Measurements from ENCODE around the gene MAB21L4.

MAB21L4 gene

DNA sequence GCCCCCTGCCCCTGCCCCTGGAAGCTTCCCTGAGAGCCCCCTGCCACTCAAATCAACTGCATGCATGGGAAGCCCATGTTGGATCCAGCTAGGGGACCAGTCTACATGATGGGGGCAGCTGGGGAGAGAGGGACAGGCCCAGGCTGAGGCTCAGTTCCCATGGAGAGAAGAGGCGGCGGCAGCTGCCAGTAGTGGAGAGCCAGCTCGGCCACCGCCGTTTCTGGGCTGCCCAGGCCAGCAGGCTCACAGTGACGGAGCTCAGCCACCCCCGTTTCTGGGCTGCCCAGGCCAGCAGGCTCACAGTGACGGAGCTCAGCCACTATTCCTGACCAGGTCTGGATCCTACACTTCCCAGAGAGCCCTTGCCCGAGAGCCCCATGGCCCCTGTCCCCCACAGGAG is 3.6 kb downstream of the MAB21L4 start:
- H3K27me3 Mint-ChIP-seq: peaks cover 5% of the 10 kb centered on the region

DNA sequence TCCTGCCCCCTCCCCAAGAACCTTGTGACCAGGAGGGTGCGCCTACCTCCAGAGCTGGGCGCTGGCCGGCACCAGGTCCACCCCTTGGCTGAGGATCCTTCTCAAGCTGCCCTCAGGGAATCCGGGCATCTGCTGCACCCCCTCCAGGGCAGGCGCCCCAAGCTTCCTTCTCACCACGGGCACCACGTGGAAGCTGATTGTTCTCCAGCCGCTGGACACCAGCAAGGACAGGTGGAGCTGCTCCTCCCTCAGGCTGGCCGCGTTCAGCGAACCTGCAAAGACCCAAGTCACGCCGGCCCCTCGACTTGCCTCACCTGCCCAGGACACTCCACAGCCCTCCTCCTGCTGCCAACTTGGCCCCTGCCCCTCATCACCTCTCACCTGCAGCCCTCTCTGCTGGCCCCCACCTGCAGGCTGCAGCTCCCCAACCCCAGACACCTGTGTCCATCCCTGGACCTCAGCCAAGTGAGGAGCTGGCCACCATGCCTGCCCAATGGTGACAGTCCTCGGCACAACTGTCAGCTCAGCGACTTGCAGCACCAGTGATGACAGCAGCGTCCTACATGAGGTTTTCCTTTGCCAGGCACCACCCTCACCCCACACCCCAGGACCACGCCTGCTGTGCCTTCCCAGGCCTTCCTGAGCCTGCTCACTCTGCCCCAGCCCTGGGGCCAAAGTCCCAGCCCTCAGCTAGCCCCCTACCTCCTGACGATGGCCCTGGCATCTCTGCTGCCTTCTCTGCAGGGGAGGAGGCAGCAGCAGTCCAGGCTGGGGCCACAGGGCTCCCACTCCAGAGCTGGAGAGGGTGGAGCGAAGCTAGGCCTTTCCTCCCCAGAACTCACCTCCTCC is 4.2 kb downstream of the MAB21L4 start:
- H3K4me1 Mint-ChIP-seq: no peaks in the 10 kb centered on the region
- DNase-seq (ENCODE audit: low spot score in 2 of 2): no peak
- no peaks in the 10 kb centered on the region for H3K9me3 Mint-ChIP-seq
- H3K4me3 Mint-ChIP-seq: no peak overlapping the region
- no peaks in the 10 kb centered on the region for H3K27me3 Mint-ChIP-seq
- no peak overlapping the region for H3K27ac Mint-ChIP-seq (ENCODE audit: low read depth)
- no peaks in the 10 kb centered on the region for H3K36me3 Mint-ChIP-seq (ENCODE audit: insufficient read depth)
- no peak for ATAC-seq (replicated peaks; ENCODE audit: extremely low read depth, poor library complexity, severe bottlenecking)

More for the DNA sequence above, 3.6 kb downstream of the MAB21L4 start:
- ATAC-seq (replicated peaks; ENCODE audit: extremely low read depth, poor library complexity, severe bottlenecking): no peak
- no peak overlapping the region for H3K27ac Mint-ChIP-seq (ENCODE audit: low read depth)
- DNase-seq (ENCODE audit: low spot score in 2 of 2): no peak
- H3K4me1 Mint-ChIP-seq: no peaks in the 10 kb centered on the region
- no peak overlapping the region for H3K4me3 Mint-ChIP-seq
- no peaks in the 10 kb centered on the region for H3K9me3 Mint-ChIP-seq
- H3K36me3 Mint-ChIP-seq (ENCODE audit: insufficient read depth): no peaks in the 10 kb centered on the region

DNA sequence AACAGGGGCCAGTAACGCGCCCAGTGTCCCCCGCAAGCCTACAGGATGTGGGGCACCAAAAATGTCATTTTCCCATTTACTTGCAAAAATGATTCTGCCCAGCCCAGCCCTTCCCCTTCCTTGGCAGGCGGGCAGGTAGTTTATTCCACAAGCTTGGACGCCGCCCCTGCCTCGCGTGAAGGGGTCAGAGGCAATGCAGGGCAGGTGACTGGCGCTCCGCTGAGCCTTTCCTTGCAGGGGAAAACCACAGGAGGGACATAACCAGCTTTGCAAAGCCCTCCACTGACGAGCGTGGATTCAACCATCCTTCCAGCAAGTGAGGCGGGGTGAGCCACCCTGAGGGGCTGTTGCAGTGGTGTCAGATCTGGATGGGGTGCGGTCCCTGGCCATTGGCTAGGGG is 5.3 kb downstream of the MAB21L4 start:
- H3K27me3 Mint-ChIP-seq: no peaks in the 10 kb centered on the region
- H3K4me3 Mint-ChIP-seq: no peak overlapping the region
- no peak overlapping the region for H3K27ac Mint-ChIP-seq (ENCODE audit: low read depth)
- no peak for ATAC-seq (replicated peaks; ENCODE audit: extremely low read depth, poor library complexity, severe bottlenecking)
- no peak for DNase-seq (ENCODE audit: low spot score in 2 of 2)
- H3K4me1 Mint-ChIP-seq: no peaks in the 10 kb centered on the region
- no peaks in the 10 kb centered on the region for H3K9me3 Mint-ChIP-seq
- no peaks in the 10 kb centered on the region for H3K36me3 Mint-ChIP-seq (ENCODE audit: insufficient read depth)

DNA sequence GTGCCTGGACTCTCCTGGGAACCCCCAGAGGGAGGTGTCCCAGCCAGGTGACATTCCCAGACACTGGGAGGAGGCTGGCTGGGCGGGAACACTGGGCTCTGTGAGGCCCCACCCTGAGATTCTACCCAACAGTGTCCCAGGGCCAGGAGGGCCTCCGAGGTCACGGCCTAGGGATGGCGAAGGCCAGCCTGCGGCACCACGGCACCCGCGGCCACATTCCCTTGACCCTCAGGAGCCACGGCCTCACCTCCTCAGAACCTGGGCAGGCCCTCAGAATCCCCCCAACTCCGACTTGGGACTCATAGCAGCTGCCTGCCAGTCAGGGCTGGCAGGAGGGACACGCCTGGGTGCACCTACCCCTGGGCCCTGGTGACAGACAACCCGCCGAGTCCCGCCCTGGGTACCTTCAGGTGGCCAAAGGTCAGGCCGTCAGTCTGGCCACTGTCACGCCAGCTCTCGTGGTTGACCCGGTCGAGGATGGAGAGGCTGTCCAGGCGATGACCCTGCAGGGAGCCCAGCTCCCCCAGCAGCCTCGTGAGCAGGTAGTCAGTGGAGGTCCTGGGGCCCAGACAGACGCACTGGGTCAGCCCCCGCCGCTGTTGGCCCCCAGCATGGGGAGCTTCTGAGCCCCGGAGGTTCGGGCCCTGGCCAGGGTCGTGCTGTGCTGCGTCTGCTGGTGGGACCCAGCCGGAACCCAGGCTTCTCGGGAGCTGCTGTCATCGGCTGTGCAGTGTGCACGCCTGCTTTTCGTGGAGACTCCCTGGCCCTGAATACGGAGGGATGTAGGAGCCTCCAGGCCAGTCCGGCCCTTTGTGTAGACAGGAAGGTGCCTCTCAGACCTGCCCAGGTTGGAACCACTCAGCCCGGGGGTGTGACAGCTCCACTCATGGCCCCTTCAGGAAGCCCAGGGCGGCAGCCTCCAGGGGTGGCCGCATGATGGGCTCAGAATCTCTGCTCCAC is 6.1 kb downstream of the MAB21L4 start:
- no peaks in the 10 kb centered on the region for H3K4me1 Mint-ChIP-seq
- no peak for DNase-seq (ENCODE audit: low spot score in 2 of 2)
- H3K36me3 Mint-ChIP-seq (ENCODE audit: insufficient read depth): no peaks in the 10 kb centered on the region
- no peaks in the 10 kb centered on the region for H3K9me3 Mint-ChIP-seq
- no peak for ATAC-seq (replicated peaks; ENCODE audit: extremely low read depth, poor library complexity, severe bottlenecking)
- no peak overlapping the region for H3K27ac Mint-ChIP-seq (ENCODE audit: low read depth)
- no peaks in the 10 kb centered on the region for H3K27me3 Mint-ChIP-seq
- H3K4me3 Mint-ChIP-seq: no peak overlapping the region

DNA sequence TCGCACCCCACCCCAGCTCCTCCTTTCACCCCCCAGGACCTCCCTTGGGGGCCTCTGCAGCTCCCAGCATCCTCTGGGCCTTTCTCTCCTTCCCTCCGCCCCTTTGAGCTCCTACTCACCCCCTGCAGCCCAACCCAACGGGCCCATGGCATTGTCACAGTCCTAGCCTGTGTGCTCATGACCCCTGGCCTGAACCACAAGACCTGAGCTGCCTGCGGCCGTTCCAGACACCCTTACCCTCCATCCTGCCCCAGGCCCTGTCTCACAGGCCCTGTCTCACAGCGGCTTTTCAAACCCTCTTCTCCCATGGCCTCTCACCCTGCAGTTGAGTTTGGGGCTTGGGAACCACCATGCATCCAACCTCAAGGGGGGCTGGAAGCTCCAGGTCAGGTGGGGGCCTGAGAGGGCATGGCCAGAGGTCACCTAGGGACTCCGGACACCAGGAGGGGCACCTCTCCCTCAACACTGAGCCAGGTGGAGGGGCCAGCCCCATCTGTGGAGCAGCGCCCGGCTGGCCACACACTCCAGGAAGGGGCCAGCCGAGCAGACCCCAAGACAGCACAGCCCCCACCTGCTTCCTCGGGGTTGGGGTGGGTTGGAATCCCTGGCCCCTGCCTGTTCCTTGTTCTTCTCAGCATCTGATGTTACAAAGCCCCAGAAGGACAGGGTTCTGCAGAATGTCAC is 6.9 kb downstream of the MAB21L4 start:
- Mint-ChIP-seq H3K4me3 (no peak overlapping the region), H3K27me3 (no peaks in the 10 kb centered on the region), H3K4me1 (no peaks in the 10 kb centered on the region), H3K36me3 (ENCODE audit: insufficient read depth) (no peaks in the 10 kb centered on the region), H3K9me3 (no peaks in the 10 kb centered on the region), H3K27ac (ENCODE audit: low read depth) (no peak overlapping the region)
- DNase-seq (ENCODE audit: low spot score in 2 of 2): no peak
- ATAC-seq (replicated peaks; ENCODE audit: extremely low read depth, poor library complexity, severe bottlenecking): no peak

DNA sequence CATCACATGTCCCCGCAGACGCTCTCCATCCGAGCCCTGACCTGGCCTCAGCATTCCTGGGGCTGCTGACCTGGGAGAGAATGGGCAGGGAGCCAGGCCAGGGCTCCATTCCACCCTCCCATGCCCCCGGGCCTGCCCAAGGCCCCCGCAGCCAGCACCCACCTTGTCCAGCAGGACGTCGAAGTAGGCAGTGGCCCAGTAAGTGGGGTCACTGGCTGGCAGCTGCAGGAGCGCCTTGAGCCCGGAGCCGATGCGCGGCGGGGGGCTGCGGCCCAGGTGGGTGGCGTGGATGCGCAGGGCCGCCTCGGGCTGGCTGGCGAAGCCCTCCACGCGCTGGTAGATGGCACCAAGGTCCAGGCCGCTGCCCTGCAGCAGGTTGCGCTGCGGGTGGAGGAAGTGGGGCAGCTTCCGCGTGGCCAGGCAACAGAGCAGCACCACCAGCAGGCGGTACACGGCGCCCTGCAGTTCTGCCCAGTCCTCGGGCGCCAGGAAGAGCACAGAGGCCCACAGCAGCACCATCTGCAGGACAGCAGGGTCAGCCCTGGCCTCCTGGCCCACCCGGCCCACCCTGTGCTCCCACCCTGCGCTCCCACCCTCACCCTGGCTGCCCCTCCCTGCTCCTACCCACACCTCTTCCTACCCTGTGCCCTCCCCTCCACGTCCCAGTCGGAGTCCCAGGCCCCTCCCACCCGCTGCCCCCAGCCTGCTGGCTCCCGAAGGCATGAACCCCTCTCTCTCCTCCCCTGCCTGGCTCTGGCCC is 7.6 kb downstream of the MAB21L4 start:
- H3K9me3 Mint-ChIP-seq: no peaks in the 10 kb centered on the region
- no peaks in the 10 kb centered on the region for H3K27me3 Mint-ChIP-seq
- H3K4me1 Mint-ChIP-seq: no peaks in the 10 kb centered on the region
- H3K4me3 Mint-ChIP-seq: no peak overlapping the region
- ATAC-seq (replicated peaks; ENCODE audit: extremely low read depth, poor library complexity, severe bottlenecking) (no peak), DNase-seq (ENCODE audit: low spot score in 2 of 2) (no peak)
- H3K36me3 Mint-ChIP-seq (ENCODE audit: insufficient read depth): no peaks in the 10 kb centered on the region
- no peak overlapping the region for H3K27ac Mint-ChIP-seq (ENCODE audit: low read depth)

DNA sequence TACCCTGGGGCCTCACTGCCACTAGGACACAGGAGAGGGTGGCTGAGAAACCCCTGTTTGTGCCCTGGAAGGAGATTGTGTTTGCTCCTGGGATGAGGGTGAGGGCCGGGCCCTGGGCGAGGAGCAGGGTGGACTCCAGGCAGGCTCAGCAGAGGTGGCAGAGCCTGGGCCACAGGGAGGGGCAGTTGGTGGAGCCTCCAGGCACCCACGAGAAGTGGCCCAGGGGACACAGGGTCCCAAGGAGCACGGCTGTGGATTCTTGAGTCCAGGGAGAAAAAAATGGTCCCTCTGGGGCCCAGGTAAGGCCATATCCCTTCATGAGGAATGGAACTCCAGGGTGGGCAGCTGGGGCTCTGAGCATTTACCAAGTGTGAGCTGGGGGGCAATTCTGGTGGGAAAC is 8.3 kb downstream of the MAB21L4 start:
- no peak overlapping the region for H3K27ac Mint-ChIP-seq (ENCODE audit: low read depth)
- DNase-seq (ENCODE audit: low spot score in 2 of 2): no peak
- H3K9me3 Mint-ChIP-seq: no peaks in the 10 kb centered on the region
- no peak for ATAC-seq (replicated peaks; ENCODE audit: extremely low read depth, poor library complexity, severe bottlenecking)
- H3K4me1 Mint-ChIP-seq: no peaks in the 10 kb centered on the region
- H3K4me3 Mint-ChIP-seq: no peak overlapping the region
- no peaks in the 10 kb centered on the region for H3K36me3 Mint-ChIP-seq (ENCODE audit: insufficient read depth)
- no peaks in the 10 kb centered on the region for H3K27me3 Mint-ChIP-seq

DNA sequence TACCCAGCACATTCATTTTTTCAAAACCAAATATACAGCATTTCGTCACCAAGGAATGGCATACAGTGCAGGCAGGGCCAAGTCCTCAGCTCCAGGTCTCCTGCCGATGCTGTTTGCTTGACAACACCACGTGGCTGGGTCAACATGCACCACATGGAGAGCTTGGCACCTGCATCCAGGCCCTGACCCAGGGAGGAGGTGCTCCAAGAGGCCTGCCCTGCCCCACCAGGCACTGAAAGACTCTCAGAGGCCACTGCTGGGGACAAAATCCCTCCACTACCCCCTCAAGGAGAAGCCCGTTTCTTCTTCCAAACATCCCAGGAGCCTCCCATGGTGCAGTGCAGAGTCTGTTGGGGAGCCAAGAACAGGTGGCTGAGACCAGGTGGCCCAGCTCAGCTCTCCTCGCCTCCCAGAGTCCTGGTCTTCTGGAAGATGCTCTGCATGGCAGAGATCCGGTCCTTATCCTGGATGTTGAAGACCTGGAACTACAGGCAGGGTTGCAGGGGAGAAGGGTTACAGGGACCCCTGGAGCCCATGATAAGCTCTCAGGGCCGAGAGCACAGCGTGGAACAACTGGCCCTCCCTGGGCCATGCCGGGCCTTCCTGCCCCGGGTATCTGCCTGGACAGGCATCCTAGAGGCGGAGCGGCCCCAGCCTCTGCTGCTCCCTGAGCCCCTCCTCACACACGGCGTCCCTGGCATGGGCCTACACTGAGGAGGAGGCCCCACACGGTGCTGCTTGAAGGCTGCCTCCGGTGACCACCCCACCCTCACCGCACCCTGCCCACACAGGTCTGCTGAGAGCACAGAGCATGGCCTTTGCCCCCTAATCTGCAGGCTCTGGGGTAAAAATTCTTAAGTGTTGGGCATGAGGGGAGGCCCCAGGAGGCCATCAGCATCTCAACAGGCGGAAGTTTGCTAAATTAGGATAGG is 9.0 kb downstream of the MAB21L4 start:
- ATAC-seq (replicated peaks; ENCODE audit: extremely low read depth, poor library complexity, severe bottlenecking) (no peak), DNase-seq (ENCODE audit: low spot score in 2 of 2) (no peak)
- H3K9me3 Mint-ChIP-seq: no peaks in the 10 kb centered on the region
- no peaks in the 10 kb centered on the region for H3K27me3 Mint-ChIP-seq
- no peaks in the 10 kb centered on the region for H3K36me3 Mint-ChIP-seq (ENCODE audit: insufficient read depth)
- H3K27ac Mint-ChIP-seq (ENCODE audit: low read depth): no peak overlapping the region
- no peaks in the 10 kb centered on the region for H3K4me1 Mint-ChIP-seq
- no peak overlapping the region for H3K4me3 Mint-ChIP-seq

DNA sequence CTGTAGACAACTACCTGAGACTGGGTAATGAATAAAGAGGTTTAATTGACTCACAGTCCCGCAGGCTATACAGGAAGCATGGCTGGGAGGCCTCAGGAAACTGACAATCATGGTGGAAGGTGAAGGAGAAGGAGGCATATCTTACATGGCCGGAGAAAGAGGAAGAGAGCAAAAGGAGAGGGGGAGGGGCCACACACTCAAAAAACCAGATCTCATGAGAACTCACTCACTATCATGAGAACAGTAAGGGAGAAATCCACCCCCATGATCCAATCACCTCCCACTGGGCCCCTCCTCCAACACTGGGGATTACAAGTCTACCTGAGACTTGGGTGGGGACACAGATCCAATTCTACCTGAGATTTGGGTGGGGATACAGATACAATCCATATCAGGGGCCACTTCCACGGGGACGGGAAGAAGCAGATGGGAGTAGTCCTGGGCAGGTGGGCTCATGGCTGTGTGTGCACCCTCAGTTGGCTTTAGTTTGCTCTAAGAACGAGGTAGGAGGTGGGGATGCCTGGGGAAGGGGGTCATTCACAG is 9.9 kb downstream of the MAB21L4 start:
- H3K4me3 Mint-ChIP-seq: no peak overlapping the region
- H3K36me3 Mint-ChIP-seq (ENCODE audit: insufficient read depth): no peaks in the 10 kb centered on the region
- no peaks in the 10 kb centered on the region for H3K27me3 Mint-ChIP-seq
- H3K27ac Mint-ChIP-seq (ENCODE audit: low read depth): no peak overlapping the region
- no peak for DNase-seq (ENCODE audit: low spot score in 2 of 2)
- H3K4me1 Mint-ChIP-seq: no peaks in the 10 kb centered on the region
- no peaks in the 10 kb centered on the region for H3K9me3 Mint-ChIP-seq
- ATAC-seq (replicated peaks; ENCODE audit: extremely low read depth, poor library complexity, severe bottlenecking): no peak

DNA sequence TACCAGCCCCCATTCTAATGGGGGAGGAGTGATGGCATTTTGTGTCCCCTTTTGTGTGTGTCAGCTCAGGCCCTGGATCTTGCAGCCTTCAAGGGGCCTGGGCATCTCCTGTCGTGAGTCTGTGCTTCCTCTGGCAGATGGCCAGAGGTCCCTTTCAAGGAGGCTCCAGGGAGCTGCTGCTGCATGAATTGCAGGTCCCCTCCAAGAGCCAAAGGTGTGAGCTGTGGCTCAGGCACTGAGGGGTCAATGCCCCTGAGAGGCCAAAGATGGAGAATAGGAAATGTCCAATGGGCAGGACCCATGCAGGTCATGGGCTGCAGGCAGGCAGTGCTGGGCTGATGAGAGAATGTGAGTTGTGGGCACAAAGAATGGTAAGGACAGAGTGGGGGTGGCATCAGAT is 10.4 kb downstream of the MAB21L4 start:
- H3K4me1 Mint-ChIP-seq: no peaks in the 10 kb centered on the region
- no peaks in the 10 kb centered on the region for H3K9me3 Mint-ChIP-seq
- no peaks in the 10 kb centered on the region for H3K36me3 Mint-ChIP-seq (ENCODE audit: insufficient read depth)
- ATAC-seq (replicated peaks; ENCODE audit: extremely low read depth, poor library complexity, severe bottlenecking): no peak
- no peaks in the 10 kb centered on the region for H3K27me3 Mint-ChIP-seq
- DNase-seq (ENCODE audit: low spot score in 2 of 2): no peak
- no peak overlapping the region for H3K27ac Mint-ChIP-seq (ENCODE audit: low read depth)
- no peak overlapping the region for H3K4me3 Mint-ChIP-seq

DNA sequence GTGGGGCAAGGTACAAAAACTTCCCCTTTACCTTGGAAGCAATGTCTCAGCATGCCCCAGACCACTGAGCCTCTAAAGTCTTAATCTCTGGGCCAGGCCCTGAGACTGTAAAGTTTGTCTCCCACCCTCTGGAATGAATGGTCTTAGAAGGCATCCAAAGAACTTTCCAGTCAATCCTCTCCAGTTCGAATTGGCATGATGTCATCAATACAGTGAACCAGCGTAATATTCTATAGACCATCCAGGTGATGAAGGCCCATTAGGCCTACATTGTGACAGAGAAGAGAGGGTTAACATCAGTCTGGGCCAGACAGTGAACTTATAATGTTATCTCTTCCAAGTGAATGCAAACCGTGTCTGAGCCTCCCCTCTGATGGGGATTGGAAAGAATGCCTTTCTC is 11.2 kb downstream of the MAB21L4 start:
- ATAC-seq (replicated peaks; ENCODE audit: extremely low read depth, poor library complexity, severe bottlenecking): no peak
- H3K36me3 Mint-ChIP-seq (ENCODE audit: insufficient read depth): no peaks in the 10 kb centered on the region
- no peak overlapping the region for H3K27ac Mint-ChIP-seq (ENCODE audit: low read depth)
- H3K4me1 Mint-ChIP-seq: no peaks in the 10 kb centered on the region
- H3K4me3 Mint-ChIP-seq: no peak overlapping the region
- no peaks in the 10 kb centered on the region for H3K9me3 Mint-ChIP-seq
- no peak for DNase-seq (ENCODE audit: low spot score in 2 of 2)
- H3K27me3 Mint-ChIP-seq: no peaks in the 10 kb centered on the region

Measured in central memory CD8-positive, alpha-beta T cell (primary cell).